ENCODE data around the gene RC3H2.
"Not testable (repeated sequence)": the region's sequence is repeated elsewhere in the genome, so short reads cannot be mapped to it uniquely, and the experiment has no call there.

Gene RC3H2

DNA sequence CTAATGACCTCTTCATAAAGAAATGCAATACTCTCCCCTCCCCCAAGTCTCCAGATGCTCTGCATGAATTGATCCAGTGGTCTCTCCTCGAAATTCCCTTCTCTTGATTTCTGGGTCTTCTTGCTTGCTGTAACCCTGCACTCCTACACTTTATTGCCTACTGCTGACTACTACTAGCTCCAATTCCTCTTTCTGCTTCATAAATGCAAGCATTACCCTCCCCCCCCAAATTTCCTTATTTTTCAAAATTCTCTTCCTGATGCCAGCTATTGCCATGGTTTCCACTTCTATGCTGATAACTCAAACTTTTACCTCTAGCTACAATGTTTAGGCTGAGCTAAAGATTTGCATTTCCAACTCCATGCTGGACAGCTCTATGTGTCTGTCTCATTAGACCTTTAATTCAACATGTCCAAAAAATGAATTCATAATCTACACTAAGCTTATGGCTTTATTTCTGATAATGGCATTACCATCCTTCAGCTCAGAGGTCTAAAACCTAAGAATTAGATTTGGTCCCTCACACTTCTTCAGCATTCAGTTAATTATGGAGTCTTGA lies 24.7 kb upstream of the RC3H2 start:
- no peak for DNase-seq (ENCODE audit: low spot score)

DNA sequence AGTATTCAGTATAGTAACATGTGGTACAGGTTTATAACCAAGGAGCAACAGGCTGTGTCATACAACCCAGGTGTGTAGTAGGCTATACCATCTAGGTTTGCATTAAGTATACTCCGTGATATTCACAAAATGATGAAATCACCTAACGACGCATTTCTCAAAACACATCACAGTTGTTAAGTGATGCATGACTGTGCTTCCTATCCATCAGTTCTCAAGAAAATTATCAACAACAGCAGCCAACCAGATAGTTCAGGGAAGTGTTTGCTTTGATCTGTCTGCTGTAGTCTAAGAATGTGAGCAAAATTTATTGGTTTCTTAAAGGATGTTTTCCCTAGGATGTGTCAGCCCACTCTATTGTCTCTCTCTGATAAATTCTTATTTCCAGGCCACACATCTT lies 18.8 kb upstream of the RC3H2 start:
- DNase-seq (ENCODE audit: low spot score): no peak

DNA sequence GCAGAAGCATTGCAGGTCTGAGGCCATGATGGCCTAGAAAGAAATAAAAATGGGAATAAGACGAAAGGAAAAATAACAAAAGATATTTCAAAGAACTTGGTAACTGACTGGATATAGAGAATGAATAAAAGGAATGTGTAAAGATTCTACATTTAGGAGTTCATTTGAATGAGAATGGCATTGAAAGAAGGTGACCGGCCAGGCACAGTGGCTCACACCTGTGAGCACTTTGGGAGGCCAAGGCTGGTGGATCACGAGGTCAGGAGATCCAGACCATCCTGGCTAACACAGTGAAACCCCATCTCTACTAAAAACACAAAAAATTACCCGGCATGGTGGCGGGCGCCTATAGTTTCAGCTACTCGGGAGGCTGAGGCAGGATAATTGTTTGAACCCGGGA lies 17.6 kb upstream of the RC3H2 start:
- DNase-seq (ENCODE audit: low spot score): no peak

DNA sequence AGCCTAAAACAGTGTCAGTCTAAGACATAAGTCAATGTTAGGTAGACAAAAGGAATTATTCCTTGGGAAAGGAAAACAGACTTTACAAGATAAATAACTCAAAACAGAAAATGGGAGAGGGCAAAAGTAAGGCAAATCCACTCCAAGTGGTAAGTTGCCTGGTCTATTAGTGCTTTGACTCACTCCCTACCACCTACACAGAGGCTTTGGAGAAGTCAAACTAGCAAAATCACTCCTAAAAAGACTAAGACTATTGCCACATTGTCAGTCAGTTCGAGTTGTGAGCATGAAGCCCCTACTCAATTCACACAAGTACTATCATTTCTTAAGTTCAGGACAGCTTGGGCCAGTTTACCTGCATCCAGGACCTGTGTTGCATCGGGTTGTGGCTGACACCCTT lies 13.2 kb upstream of the RC3H2 start:
- DNase-seq (ENCODE audit: low spot score): no peak

DNA sequence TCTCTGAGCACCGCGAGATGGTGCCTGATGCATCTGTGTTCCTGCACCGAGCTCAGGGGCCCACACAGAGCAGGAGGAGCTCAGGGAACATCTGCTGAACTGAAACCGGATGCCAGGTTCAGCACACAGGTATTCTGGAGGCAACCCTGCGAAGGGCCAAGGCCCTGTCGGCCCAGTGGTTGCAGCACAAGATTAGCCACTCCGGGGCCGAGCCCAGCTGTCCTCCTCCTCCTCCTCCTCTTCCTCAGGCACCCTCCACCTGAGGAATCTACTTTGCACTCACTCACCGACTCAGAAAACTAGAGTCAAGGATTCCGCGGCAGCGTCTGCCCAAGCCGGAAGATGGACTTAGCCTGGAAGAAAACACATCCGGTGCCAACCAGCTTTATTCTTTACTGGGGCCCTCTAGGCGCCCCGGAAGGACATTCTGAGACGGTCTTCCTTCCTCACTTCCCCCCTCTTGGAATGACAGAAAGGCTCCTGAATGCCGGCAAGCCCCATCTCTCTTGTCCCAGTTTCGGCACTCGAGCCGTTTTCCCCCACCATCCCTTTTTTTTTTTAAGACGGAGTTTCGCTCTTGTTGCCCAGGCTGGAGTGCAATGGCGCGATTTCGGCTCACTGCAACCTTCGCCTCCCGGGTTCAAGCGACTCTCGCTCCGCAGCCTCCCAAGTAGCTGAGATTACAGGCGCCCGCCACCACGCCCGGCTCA lies 8.0 kb upstream of the RC3H2 start, which contains the start of gene ZBTB6:
ZBTB6 (minus strand) TSS at position 360 of the 710 bp plus-strand sequence. CDS start 1,251 bp downstream, outside the sequence.
- peak; percentile 69 for DNase-seq (ENCODE audit: low spot score)

DNA sequence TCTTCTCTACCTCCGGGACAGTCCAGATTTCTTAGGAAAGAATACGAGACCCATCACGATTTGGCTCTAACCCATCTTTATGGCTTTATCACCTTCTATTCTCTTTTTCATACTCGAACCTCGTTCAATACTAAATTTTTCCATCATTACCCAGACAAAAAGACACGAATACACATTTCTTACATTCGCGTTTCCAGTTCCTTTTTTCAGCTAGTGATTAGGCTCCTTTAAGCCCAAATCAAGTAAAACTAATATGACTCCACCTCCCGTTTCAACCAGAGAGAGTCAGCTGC lies 7.5 kb upstream of the RC3H2 start:
- no peak for DNase-seq (ENCODE audit: low spot score)

DNA sequence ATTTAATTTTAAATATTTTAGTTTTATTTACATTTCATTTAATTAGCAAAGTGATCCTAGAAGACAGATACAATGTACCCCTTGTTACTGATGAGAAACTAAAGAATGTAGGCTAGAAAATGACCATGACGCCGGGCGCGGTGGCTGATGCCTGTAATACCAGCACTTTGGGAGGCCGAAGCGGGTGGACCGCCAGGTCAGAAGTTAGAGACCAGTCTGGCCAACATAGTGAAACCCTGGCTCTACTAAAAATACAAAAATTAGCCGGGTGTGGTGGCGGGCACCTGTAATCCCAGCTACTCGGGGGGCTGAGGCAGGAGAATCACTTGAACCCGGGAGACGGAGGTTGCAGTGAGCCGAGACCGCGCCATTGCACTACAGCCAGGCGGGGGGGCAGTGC lies 963 bp upstream of the RC3H2 start:
- not testable (repeated sequence) for DNase-seq (ENCODE audit: low spot score)

DNA sequence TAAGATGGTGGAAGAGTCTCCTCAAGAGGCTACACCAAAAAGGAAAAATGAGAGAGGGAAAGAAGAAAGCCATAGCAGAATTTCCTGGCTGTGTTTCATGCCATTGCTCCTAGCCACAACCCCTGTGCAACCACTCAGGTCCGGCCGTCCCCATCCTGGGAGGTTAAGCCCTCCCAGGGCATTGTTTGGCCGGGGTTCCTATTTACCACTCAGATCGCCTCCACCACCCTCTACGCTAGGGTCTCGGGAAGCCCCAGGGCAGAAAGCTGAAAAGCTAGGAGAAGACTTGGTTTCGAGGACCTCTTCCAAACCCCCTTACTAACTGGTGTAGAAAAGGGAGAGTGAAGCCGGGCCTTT lies 715 bp downstream of the RC3H2 start:
- DNase-seq (ENCODE audit: low spot score): peak; percentile 55

DNA sequence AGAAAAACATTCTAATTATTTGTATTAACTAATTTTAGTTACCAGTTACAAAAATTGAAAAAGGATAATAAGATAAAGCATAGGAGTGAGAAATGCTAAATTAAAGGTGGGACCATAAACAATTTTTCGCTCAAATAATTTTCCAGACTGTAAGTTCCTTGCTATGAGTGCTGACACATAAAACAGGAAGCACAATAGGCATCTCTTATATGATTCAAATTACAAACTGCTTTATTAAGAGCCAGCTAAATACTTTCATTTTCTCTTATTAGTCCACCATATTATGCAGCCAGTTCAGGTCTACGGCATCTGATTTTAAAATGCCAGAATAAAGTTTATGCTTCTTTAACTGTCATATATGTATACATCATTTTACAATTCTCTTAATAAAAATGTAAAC lies 4.4 kb downstream of the RC3H2 start:
- no peak for DNase-seq (ENCODE audit: low spot score)

DNA sequence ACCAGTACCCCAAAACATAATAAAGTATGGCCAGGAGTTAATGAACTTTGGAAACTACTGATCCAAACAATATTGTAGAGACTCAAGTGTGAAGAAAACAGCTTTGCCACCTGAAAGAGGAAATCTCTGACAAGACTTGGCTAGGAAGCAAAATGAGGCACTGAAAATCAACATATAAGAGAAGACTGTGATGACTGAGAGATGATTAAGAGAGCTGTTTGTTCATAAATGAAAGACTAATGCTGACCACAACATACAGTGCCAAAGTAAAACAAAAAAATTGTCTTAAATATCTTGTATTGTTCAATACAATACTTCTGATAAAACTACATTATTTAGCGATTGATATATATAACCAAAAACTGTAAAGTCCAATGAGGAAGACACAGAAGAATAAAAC lies 7.2 kb downstream of the RC3H2 start:
- DNase-seq (ENCODE audit: low spot score): no peak

DNA sequence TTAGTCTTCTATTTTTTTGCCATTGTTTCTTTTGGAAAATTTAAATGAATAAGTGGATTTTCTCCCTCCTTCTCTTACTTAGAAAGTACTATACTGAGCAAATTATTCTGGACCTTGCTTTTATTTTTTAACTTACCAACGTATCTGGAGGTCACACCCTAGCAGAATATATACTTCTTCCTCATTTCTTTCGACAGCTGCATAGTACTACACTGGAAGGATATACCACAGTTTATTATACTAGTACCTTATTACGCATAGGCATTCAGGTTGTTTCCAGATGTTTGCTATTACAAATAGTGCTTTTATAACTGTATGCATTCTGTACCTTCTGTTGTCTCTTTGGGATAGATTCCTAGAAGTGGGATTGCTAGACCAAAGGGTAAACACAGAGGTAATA lies 16.7 kb downstream of the RC3H2 start:
- no peak for DNase-seq (ENCODE audit: low spot score)

DNA sequence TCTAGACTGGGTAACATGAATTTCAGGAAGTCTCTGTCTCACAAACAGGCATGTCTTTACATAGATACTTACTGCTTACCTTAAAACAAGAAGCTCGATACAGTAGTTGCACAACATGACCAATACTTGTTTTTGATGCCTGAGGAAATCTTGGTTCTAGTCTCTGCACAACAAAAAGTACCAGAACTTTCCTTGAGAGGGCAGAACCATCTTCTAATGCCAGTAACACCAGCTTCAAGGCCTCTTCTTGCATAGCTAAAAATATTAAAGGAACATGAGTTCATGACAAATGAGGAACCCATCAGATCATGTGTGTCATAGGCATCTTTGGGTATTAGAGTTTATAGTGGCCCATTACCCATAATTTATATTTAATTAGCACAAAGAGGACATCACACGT lies 22.0 kb downstream of the RC3H2 start:
- no peak for DNase-seq (ENCODE audit: low spot score)

DNA sequence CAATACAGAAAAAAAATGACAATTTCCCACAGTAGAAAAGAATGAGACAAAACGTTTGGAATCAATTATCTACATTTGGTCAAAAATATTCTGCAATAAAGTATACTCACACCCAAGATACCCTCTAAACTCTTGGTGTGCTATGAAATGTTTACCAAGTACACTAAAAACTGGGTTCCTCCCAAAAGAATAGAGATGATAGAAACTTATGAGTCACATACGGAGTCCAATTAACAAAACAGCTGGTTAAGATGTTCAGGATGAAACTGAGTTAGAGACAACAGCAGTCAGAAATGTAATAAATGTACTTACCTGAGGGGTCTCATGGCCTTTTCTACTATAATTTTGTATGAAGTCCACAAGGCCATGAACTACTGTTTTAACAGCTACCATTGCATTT lies 25.7 kb downstream of the RC3H2 start:
- no peak for DNase-seq (ENCODE audit: low spot score)

DNA sequence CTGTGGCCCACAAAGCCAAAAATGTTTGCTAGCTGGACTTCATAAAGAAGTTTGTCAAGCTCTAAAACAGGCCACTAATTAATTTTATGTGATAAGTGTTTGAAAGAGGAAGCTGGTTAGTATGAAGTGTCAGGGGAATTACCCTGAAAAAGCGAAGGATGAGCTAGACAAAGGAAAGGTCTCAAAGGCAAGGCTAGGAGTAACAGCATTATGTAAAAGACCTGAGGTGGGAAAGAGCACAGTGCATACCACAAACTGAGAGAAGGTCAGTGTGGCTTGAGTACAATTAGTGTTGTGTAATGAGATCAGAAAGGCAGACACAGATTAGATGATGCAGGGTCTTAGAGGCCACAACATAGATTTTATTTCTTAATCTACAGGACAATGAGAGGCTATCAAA lies 29.6 kb downstream of the RC3H2 start:
- no peak for DNase-seq (ENCODE audit: low spot score)

DNA sequence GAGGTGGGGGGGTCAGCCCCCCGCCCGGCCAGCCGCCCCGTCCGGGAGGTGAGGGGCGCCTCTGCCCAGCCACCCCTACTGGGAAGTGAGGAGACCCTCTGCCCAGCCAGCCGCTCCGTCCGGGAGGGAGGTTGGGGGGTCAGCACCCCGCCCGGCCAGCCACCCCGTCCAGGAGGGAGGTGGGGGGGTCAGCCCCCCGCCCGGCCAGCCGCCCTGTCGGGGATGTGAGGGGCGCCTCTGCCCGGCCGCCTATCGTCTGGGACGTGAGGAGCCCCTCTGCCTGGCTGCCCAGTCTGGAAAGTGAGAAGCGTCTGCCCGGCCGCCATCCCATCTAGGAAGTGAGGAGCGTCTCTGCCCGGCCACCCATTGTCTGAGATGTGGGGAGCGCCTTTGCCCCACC lies 37.9 kb downstream of the RC3H2 start:
- DNase-seq (ENCODE audit: low spot score): not testable (repeated sequence)

DNA sequence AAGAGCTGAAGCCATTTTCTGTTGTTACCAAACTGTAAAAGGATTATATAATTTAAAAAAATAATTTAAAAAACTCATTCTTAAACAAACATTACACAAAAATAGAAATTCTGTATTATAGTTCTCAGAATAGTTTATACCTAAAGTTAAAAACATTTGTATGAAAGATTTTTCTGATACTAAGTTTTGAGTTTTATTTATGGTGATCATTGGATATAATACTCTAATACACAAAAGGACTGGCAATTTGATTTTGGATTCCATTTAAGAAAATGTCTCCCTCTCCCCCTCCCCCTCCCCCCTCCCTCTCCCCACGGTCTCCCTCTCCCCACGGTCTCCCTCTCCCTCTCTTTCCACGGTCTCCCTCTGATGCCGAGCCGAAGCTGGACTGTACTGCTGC lies 39.1 kb downstream of the RC3H2 start:
- DNase-seq (ENCODE audit: low spot score): no peak

DNA sequence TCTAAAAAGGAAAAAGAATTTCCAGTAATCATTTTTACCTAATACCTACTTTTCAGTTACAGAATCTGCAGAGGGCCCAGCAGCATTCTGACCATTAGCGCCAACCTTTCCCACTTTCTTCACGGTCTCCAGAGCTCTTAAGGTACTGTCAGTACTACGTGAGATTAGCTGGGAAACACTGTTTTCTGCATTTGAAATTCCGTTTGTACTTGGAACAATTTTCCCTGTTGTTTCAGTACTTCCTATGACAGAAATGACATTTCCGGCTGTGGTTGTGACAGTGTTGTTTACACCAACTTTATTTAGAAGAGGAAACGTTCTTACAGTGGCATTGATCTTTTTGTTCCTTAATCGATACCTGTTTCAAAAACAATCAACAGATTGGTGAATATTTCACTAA lies 39.9 kb downstream of the RC3H2 start:
- DNase-seq (ENCODE audit: low spot score): no peak

DNA sequence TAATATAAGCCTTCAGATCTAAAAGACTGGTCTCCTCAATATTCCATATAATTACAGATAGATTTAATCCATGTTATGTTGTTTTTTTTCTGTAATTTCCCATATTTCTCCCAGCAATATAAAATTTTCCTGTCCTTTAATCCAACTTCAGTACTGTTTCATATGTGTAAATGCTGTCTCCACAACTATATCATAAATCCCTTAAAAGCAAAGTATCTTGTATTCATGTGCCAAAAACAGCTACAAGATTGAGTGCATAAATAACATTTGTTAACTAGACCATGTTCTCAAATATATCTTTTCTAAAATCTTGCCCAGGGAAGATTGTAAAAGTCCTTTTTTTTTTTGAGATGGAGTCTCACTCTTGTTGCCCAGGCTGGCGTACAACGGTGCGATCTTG lies 41.8 kb downstream of the RC3H2 start:
- no peak for DNase-seq (ENCODE audit: low spot score)

DNA sequence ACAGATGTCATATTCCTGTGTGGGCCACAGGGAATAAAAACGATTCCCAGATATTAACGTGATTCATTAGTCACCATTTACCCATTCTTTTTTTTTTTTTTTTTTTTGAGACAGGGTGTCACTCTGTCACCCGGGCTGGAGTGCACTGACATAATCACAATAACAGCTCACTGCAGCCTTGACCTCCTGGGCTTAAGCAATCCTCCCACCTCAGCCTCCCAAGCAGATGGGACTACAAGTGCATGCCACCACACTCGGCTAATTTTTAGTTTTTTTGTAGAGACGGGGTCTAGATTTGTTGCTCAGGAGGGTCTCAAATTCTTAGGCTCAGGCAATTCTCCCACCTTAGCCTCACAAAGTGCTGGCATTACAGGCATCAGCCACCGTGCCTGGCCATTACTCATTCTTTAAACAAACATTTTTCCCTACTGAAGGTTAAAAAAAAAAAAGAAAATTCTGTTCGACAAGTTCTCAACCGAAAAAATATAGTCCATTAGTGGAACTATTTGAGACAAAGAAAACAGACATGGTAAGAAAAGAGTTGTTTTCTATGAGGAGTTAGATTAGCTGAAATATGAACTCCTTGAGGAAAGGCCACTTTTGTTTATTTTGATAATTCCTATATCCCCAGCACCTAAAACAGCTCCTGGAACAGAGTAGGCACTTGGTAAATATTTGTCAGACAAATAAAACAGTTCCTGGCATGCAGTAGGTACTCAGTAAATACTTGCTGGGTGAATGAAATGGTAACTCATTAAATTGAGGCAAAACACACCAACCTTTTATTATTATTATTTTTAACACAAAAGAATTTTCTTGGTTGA lies 44.6 kb downstream of the RC3H2 start:
- no peak for DNase-seq (ENCODE audit: low spot score)

DNA sequence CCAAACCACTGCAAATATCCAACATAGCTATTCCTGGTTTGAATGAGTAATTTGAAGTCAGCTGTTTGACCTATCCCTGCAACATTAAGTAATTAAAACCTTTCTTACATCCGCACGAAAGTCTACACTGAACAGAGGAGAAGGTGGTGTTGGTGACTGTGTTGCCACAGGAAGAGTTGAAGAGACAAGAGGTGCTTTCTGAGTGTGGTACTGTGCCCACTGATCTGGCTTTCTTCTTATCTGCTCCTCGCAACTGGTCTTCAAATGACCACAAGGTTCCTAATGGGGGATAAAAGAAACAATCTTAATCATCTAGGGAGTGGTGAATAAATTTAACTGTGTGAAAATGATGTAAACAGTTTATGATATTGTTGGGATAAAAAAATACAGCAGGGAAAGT lies 47.3 kb downstream of the RC3H2 start:
- DNase-seq (ENCODE audit: low spot score): no peak

DNA sequence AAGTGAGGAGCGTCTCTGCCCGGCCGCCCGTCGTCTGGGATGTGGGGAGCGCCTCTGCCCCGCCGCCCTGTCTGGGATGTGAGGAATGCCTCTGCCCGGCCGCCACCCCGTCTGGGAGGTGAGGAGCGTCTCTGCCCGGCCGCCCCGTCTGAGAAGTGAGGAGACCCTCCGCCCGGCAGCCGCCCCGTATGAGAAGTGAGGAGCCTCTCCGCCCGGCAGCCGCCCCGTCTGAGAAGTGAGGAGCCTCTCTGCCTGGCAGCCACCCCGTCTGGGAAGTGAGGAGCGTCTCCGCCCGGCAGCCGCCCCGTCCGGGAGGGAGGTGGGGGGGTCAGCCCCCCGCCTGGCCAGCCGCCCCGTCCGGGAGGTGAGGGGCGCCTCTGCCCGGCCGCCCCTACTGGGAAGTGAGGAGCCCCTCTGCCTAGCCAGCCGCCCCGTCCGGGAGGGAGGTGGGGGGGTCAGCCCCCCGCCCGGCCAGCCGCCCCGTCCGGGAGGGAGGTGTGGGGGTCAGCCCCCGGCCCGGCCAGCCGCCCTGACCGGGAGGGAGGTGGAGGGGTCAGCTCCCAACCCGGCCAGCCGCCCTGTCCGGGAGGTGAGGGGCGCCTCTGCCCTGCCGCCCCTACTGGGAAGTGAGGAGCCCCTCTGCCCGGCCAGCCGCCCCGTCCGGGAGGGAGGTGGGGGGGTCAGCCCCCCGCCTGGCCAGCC lies 52.9 kb downstream of the RC3H2 start:
- DNase-seq (ENCODE audit: low spot score): not testable (repeated sequence)

DNA sequence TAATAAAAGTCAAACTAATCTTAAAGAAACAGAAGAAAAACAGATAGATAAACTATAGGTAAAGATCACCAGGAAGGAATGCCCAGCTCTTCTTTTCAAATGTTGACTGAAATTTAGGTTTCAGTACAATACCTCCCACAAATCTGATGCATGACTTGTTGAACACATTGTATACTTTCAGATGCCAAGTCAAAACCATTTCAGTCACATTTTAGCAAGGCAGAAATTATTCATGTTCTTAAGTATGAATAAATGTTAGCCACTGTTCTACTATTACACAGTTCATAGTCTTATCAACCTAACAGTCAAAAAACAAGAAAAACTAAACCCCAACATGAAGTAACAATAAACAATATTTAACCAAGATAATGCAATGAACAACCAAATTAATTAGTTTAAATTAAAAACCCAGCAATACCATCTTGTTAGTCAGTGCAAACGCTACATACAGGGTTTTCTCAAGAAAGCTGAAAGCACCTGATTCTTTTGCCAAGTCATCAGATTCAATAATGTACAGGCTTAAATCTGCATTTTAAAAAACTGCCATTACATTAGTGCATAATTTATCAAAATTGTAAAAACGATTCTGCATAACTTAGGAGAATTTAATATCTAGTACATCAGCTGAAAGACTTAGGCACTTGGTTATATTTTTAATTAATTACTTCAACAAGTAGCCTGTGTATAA lies 56.8 kb downstream of the RC3H2 start:
- no peak for DNase-seq (ENCODE audit: low spot score)
